GM12878 (cell line): Measurements from ENCODE around the gene NCKAP5. TPM values are rescaled to one million over a fixed set of nuclear protein-coding genes. Genes with fewer than 3 reads are reported as not detected.

Experiments
- ATAC-seq: fragments of 200-7000 bp; cut with Tn5 transposase; 3 replicates; pipeline ENCODE4 v1.9.1; 2020; ENCODE audit warnings: mild to moderate bottlenecking, moderate library complexity
- BruUV-seq: library from RNA; stranded (reverse); fragments of 400-500 nt; replicated peaks from 2 replicates; lab custom pipeline; 2021; lab: Mats Ljungman, UMichigan
- CTCF ChIA-PET: fragments of 300-600 bp; sonication (Branson Sonifier 250); formaldehyde crosslinking; extraction: SDS; loops from one replicate; lab custom pipeline; 2021; ENCODE audit warnings: inconsistent platforms; lab: Yijun Ruan, JAX
- POLR2A ChIA-PET: fragments of 350-600 bp; formaldehyde crosslinking; extraction: SDS; loops from one replicate; lab custom pipeline; 2021; ENCODE audit warnings: inconsistent platforms; lab: Charles Lee
- RAD21 ChIA-PET: fragments of 300-600 bp; sonication (Branson Sonifier 250); formaldehyde crosslinking; loops from one replicate; lab custom pipeline; 2023; ENCODE audit warnings: antibody characterized with exemption; ENCODE audit not compliant: unreplicated experiment; lab: Charles Lee
- SMC1A ChIA-PET: fragments of 300-600 bp; sonication (Branson Sonifier 250); formaldehyde crosslinking; loops from one replicate; lab custom pipeline; 2023; ENCODE audit not compliant: unreplicated experiment, uncharacterized antibody; lab: Charles Lee
- DNase-seq: peaks from one replicate; pipeline ENCODE4 v3.0.0-alpha.2; 2011; ENCODE audit warnings: low read depth, low spot score
- FAIRE-seq: peaks from 3 replicates; lab custom pipeline; 2011; peaks lifted over from hg19 to GRCh38; lab: Jason Lieb, UNC
- H2AFZ ChIP-seq: 2 replicates; pipeline ENCODE4 v1.6.0; 2011; ENCODE audit warnings: low read depth, low read length, control low read depth; ENCODE audit not compliant: control insufficient read depth
- H3K27ac ChIP-seq: 2 replicates; pipeline ENCODE4 v1.5.1; 2011; ENCODE audit warnings: control low read depth; ENCODE audit not compliant: control insufficient read depth, insufficient read depth
- H3K27me3 ChIP-seq, 2 experiments: replicated peaks in 1 of 2; 2 replicates each; pipeline versions ENCODE4 v1.6.0 to v1.6.1; 2011; ENCODE audit warnings: low read length in 1 of 2; ENCODE audit not compliant: control insufficient read depth in 2 of 2, insufficient read depth in 2 of 2
- H3K36me3 ChIP-seq, 2 experiments: 2 replicates each; pipeline ENCODE4 v1.5.1; 2011; ENCODE audit warnings: low read length in 1 of 2; ENCODE audit not compliant: control insufficient read depth in 2 of 2, insufficient read depth in 2 of 2
- H3K4me1 ChIP-seq: 2 replicates; pipeline ENCODE4 v1.6.1; 2011; ENCODE audit warnings: mild to moderate bottlenecking, low read length, moderate library complexity, mixed read lengths; ENCODE audit not compliant: control insufficient read depth, insufficient read depth
- H3K4me2 ChIP-seq: 2 replicates; pipeline ENCODE4 v1.6.0; 2011; ENCODE audit warnings: control low read depth; ENCODE audit not compliant: control insufficient read depth, insufficient read depth
- H3K4me3 ChIP-seq: fragments of 200-600 bp; sonication (generic); 2 replicates; pipeline ENCODE4 v1.5.1; 2016
- H3K79me2 ChIP-seq: 2 replicates; pipeline ENCODE4 v1.6.0; 2011; ENCODE audit warnings: low read length; ENCODE audit not compliant: control insufficient read depth, insufficient read depth
- H3K9ac ChIP-seq: 2 replicates; pipeline ENCODE4 v1.8.0; 2011; ENCODE audit warnings: low read length, control low read depth, mixed read lengths; ENCODE audit not compliant: control insufficient read depth, insufficient read depth
- H3K9me3 ChIP-seq: replicated peaks from 3 replicates; pipeline ENCODE4 v1.5.1; 2011; ENCODE audit warnings: mild to moderate bottlenecking, low read length; ENCODE audit not compliant: control insufficient read depth, insufficient read depth
- H4K20me1 ChIP-seq: 2 replicates; pipeline ENCODE4 v1.6.0; 2011; ENCODE audit not compliant: control insufficient read depth, insufficient read depth
- BHLHE40 ChIP-seq, 2 experiments: fragments of 450-650 bp in 1 of 2; IDR thresholded peaks; 2 replicates each; pipeline ENCODE4 v1.6.1; 2011 to 2017; ENCODE audit warnings: low read depth in 2 of 2, borderline replicate concordance in 1 of 2, improper control_type of control experiment in 1 of 2, low read length in 1 of 2, mild to moderate bottlenecking in 1 of 2
- CBX5 ChIP-seq: sonication (generic); IDR thresholded peaks from 2 replicates; pipeline ENCODE4 v1.6.1; 2016; ENCODE audit warnings: low read depth, moderate library complexity, mild to moderate bottlenecking, inconsistent platforms
- CHD2 ChIP-seq: IDR thresholded peaks from 2 replicates; pipeline ENCODE4 v1.6.1; 2011; ENCODE audit warnings: low read depth, low read length, improper control_type of control experiment, borderline replicate concordance
- FOXK2 ChIP-seq: fragments of 450-650 bp; IDR thresholded peaks from 2 replicates; pipeline ENCODE4 v1.6.1; 2017; ENCODE audit warnings: mild to moderate bottlenecking, moderate library complexity
- GATAD2B ChIP-seq: fragments of 450-650 bp; conservative IDR thresholded peaks from 2 replicates; pipeline ENCODE4 v1.6.1; 2017; ENCODE audit warnings: low read depth, mild to moderate bottlenecking, moderate library complexity
- IKZF1 ChIP-seq: fragments of 450-650 bp; conservative IDR thresholded peaks from 2 replicates; pipeline ENCODE4 v1.6.1; 2017; ENCODE audit warnings: antibody characterized with exemption, mild to moderate bottlenecking
- MEF2B ChIP-seq: fragments of 450-650 bp; IDR thresholded peaks from 2 replicates; pipeline ENCODE4 v1.6.1; 2018; ENCODE audit warnings: mild to moderate bottlenecking, moderate library complexity; ENCODE audit not compliant: partially characterized antibody, poor library complexity, severe bottlenecking
- MTA2 ChIP-seq: fragments of 450-650 bp; IDR thresholded peaks from 2 replicates; pipeline ENCODE4 v1.6.1; 2016; ENCODE audit warnings: low read depth, mild to moderate bottlenecking, moderate library complexity
- NBN ChIP-seq: fragments of 450-650 bp; IDR thresholded peaks from 2 replicates; pipeline ENCODE4 v1.6.1; 2016
- NFIC ChIP-seq: IDR thresholded peaks from 2 replicates; pipeline ENCODE4 v1.6.1; 2012; ENCODE audit warnings: low read depth, mild to moderate bottlenecking, inconsistent platforms, low read length, moderate library complexity
- STAT3 ChIP-seq: IDR thresholded peaks from 2 replicates; pipeline ENCODE4 v1.6.1; 2011; ENCODE audit warnings: low read depth, low read length, improper control_type of control experiment
- TARDBP ChIP-seq: IDR thresholded peaks from 2 replicates; pipeline ENCODE4 v1.6.1; 2016; ENCODE audit warnings: borderline replicate concordance
- ZNF207 ChIP-seq: fragments of 450-650 bp; IDR thresholded peaks from 2 replicates; pipeline ENCODE4 v1.6.1; 2014; ENCODE audit warnings: antibody characterized with exemption, mild to moderate bottlenecking, borderline replicate concordance
- ZNF622 ChIP-seq: fragments of 450-650 bp; IDR thresholded peaks from 2 replicates; pipeline ENCODE4 v1.6.1; 2017; ENCODE audit warnings: mild to moderate bottlenecking, inconsistent platforms
- WGBS: methylation state at CpG from one replicate; pipeline ENCODE4 v1.1.6; 2016; ENCODE audit warnings: low lambda C conversion rate; ENCODE audit not compliant: insufficient replicate concordance, insufficient coverage; ENCODE audit errors: missing lambda C conversion rate; 5-methylcytosine and 5-hydroxymethylcytosine counted together
- in situ Hi-C: fragments of 300-500 bp; cut with MboI; formaldehyde crosslinking; loops from 9 replicates; pipeline ENCODE4 v1.14.3; 2018; ENCODE audit warnings: mixed read lengths
- intact Hi-C: fragments of 100-400 bp; cut with micrococcal nuclease; formaldehyde crosslinking; loops from one replicate; pipeline ENCODE4 v1.14.2; 2022; ENCODE audit not compliant: unreplicated experiment
- polyA plus RNA-seq, 11 experiments: library from polyadenylated mRNA; depleted of rRNA in 4 of 11; unstranded in 6 of 11; stranded (reverse) in 5 of 11; fragments of >200 nt; fragmentation: Nextera tagmentation in 4 of 11; fragmentation: Illumina TruSeq in 1 of 11; extraction: Ambion mirVana in 4 of 11; extraction: Trizol in 1 of 11; gene quantifications; 1 replicate in 1 of 11; 2 replicates in 10 of 11; pipeline versions ENCODE4 v1.2.1 to v1.2.3, GENCODE V29; 2011 to 2016; ENCODE audit warnings: inconsistent platforms in 2 of 11, missing spikeins in 2 of 11, low read depth in 1 of 11
- total RNA-seq, 4 experiments: library from RNA; depleted of rRNA in 3 of 4; stranded (reverse); fragments of >200 nt in 3 of 4; fragmentation: Illumina TruSeq in 1 of 4; extraction: Trizol in 1 of 4; gene quantifications; 2 replicates each; pipeline versions ENCODE4 v1.2.1 to v1.2.3, GENCODE V29; 2013 to 2021
- TF ChIP-seq, protein P1 (sequence below), 3 experiments: IDR thresholded peaks in 2 of 3; conservative IDR thresholded peaks in 1 of 3; 2 replicates each; pipeline ENCODE4 v1.5.1; 2011; ENCODE audit warnings: low read depth in 3 of 3, low read length in 3 of 3, mild to moderate bottlenecking in 3 of 3, control low read depth in 2 of 3, moderate library complexity in 2 of 3, inconsistent platforms in 1 of 3, mixed read lengths in 1 of 3; ENCODE audit not compliant: control insufficient read depth in 2 of 3, insufficient read depth in 1 of 3; ENCODE audit errors: extremely low read depth in 1 of 3
- TF ChIP-seq, protein P2 (sequence below): fragments of 450-650 bp; IDR thresholded peaks from 2 replicates; pipeline ENCODE4 v1.6.1; 2017; ENCODE audit warnings: antibody characterized with exemption, mild to moderate bottlenecking, moderate library complexity

Gene NCKAP5
- total and polyA plus RNA-seq, 10 of the 15 experiments (the other 5 are each of a cell fraction or from before 2014, with no cell fraction given) = 0.06 to 0.44 (median 0.16) TPM

DNA sequence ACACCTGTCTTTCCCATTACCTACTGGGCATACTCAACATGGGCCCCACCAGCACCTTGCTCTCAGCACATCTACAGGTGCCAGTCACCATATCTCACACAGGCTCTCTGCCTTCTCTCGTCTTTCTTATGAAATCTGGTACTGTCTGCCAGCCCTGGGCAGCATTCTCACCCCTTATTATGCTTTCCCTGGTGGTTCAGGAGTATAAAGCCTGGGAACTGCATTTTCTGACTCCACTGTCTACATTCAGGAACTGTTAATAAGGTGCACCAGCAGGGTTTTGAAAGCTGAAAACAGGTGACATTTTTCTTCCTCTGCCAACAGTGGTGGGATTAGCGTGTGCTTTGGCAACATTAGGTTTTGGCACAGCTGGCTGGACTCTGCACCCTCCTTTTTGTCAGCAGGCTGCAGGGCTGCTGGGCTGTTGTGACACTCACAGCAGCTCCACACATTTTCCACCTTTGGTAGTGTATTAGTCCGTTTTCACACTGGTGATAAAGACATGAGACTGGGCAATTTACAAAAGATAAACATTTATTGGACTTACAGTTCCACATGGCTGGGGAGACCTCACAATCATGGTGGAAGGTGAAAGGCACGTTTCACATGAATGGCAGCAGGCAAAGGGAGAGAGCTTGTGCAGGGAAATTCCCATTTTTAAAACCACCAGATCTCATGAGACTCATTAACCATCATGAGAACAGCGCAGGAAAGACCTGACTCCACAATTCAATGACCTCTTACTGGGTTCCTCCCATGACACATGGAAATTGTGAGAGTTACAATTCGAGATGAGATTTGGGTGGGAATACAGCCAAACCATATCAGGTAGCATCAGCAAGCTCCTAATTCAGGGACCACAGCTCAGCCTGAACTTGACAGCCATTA, 555.2 kb downstream of the NCKAP5 start (continued):
- TF ChIP-seq, protein P1, sequence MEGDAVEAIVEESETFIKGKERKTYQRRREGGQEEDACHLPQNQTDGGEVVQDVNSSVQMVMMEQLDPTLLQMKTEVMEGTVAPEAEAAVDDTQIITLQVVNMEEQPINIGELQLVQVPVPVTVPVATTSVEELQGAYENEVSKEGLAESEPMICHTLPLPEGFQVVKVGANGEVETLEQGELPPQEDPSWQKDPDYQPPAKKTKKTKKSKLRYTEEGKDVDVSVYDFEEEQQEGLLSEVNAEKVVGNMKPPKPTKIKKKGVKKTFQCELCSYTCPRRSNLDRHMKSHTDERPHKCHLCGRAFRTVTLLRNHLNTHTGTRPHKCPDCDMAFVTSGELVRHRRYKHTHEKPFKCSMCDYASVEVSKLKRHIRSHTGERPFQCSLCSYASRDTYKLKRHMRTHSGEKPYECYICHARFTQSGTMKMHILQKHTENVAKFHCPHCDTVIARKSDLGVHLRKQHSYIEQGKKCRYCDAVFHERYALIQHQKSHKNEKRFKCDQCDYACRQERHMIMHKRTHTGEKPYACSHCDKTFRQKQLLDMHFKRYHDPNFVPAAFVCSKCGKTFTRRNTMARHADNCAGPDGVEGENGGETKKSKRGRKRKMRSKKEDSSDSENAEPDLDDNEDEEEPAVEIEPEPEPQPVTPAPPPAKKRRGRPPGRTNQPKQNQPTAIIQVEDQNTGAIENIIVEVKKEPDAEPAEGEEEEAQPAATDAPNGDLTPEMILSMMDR (IDR thresholded peaks at IDR 0.05 in 2 of 3, conservative IDR thresholded peaks at IDR 0.05 in 1 of 3; ENCODE audit: control insufficient read depth in 2 of 3, extremely low read depth in 1 of 3, insufficient read depth in 1 of 3, low read depth in 3 of 3, low read length in 3 of 3) = no peak
- no peak for TF ChIP-seq ZNF622
- peak; percentile 86 for TF ChIP-seq MTA2
- peak; percentile 55 for TF ChIP-seq IKZF1
- no peak for TF ChIP-seq GATAD2B
- peak; percentile 84 for TF ChIP-seq MEF2B
- TF ChIP-seq BHLHE40 (IDR thresholded peaks at IDR 0.05; ENCODE audit: borderline replicate concordance in 1 of 2, low read depth in 2 of 2, low read length in 1 of 2) = peak; percentile 29 to 90; a peak in 2 of 4 replicates
- no peak for TF ChIP-seq FOXK2
- TF ChIP-seq NFIC = no peak

DNA sequence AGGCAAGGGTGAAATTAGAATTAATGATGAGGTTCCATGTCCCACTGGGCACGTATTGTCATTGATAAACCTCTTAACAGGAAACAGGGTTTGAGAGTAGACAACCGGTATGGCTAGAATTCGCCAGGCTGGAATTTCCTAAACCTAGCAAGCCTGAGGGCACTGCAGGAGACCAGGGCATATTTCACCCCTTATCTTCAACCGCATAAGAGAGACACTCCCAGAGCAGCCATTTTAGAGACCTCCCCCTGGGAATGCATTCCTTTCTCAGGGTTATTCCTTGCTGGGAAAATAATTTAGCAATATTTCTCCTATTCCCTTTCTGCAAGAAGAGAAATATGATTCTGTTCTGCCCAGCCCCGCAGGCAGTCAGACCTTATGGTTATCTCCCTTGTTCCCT, 563.6 kb downstream of the NCKAP5 start:
- no peak overlapping the region for H3K4me2 ChIP-seq
- TF ChIP-seq ZNF207 = no peak
- no peak for TF ChIP-seq CBX5
- TF ChIP-seq TARDBP = no peak
- no peak for TF ChIP-seq CHD2
- TF ChIP-seq STAT3 = no peak
- no peak for TF ChIP-seq NBN
- TF ChIP-seq, protein P2, sequence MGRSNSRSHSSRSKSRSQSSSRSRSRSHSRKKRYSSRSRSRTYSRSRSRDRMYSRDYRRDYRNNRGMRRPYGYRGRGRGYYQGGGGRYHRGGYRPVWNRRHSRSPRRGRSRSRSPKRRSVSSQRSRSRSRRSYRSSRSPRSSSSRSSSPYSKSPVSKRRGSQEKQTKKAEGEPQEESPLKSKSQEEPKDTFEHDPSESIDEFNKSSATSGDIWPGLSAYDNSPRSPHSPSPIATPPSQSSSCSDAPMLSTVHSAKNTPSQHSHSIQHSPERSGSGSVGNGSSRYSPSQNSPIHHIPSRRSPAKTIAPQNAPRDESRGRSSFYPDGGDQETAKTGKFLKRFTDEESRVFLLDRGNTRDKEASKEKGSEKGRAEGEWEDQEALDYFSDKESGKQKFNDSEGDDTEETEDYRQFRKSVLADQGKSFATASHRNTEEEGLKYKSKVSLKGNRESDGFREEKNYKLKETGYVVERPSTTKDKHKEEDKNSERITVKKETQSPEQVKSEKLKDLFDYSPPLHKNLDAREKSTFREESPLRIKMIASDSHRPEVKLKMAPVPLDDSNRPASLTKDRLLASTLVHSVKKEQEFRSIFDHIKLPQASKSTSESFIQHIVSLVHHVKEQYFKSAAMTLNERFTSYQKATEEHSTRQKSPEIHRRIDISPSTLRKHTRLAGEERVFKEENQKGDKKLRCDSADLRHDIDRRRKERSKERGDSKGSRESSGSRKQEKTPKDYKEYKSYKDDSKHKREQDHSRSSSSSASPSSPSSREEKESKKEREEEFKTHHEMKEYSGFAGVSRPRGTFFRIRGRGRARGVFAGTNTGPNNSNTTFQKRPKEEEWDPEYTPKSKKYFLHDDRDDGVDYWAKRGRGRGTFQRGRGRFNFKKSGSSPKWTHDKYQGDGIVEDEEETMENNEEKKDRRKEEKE = no peak

More for the DNA sequence above, 563.6 kb downstream of the NCKAP5 start:
- Histone ChIP-seq H3K4me1 (no peaks in the 10 kb centered on the region), H3K9ac (no peak overlapping the region), H3K36me3 (no peaks in the 10 kb centered on the region), H3K27me3 (no peaks in the 10 kb centered on the region), H3K4me3 (no peak overlapping the region), H3K9me3 (no peaks in the 10 kb centered on the region; the same call in 2 of the 3 replicates), H3K27ac (no peak overlapping the region), H4K20me1 (no peaks in the 10 kb centered on the region), H3K79me2 (no peaks in the 10 kb centered on the region), H2AFZ (no peak overlapping the region)
- FAIRE-seq (no peak), DNase-seq (no peak), ATAC-seq (no peak)
- POLR2A ChIA-PET = interaction anchor here (0.8 kb wide), 1 partner anchor 14 kb away, joined by 3 read pairs; no protein-coding TSS in a partner anchor
- intact Hi-C loops (no loop called here), in situ Hi-C loops (no loop called here)
- 32% methylated on average over 5 of the region's 5 CpGs for WGBS
- BruUV-seq = no TSS peak
- RAD21 ChIA-PET = no interaction called here
- CTCF ChIA-PET = no interaction called here
- SMC1A ChIA-PET = no interaction called here
